ENCODE results near the gene PKNOX2.

The PKNOX2 gene

DNA sequence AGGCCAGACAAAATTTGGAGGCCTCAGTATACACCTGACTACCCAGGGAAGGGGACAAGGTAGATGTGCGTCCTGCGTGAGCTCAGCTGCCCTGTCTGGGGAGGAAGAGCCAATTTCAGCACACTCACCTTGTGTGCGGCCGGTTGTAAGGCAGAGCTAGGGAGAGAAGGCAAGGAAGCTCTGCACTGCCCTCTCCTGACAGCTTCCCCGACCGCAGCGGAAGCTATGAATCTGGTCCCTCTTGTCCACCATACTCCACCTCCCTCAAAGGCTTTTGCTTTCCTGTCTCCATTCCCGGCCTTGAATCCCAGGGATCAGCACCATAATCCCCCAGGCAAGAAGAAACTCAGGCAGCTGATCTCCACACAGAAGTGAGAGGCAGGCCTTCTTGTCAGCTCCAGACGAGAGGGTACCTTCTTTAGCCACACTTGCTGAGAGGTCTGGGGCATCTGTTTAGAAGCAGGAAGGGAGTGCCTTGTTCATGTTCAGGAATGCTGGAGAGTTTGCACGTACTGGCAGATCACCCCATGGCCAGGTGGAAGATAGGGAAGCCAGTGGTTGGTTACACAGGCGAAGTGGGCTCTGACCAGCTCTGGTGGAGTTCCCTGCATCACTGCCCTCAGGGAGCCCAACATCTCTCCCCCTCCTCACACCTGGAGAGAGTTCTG lies 269.0 kb downstream of the PKNOX2 start:
- H3K36me3 ChIP-seq (replicated peaks; ENCODE audit: low read depth, low read length): no peaks in the 10 kb centered on the region
- peak overlapping the region; percentile 99 for H2AFZ ChIP-seq (ENCODE audit: low read depth, low read length)
- H3K9me3 ChIP-seq (ENCODE audit: insufficient read depth, low read length): no peaks in the 10 kb centered on the region
- no peak overlapping the region for H3K27ac ChIP-seq (ENCODE audit: low read length)
- H3K4me2 ChIP-seq (ENCODE audit: low read length): peak overlapping the region; percentile 55
- H3K27me3 ChIP-seq (ENCODE audit: low read depth, low read length): peaks cover 19% of the 10 kb centered on the region
- H3K79me2 ChIP-seq (ENCODE audit: low read length): no peaks in the 10 kb centered on the region
- H3K9ac ChIP-seq (ENCODE audit: low read length): 0 out of 2 replicates have a peak overlapping the region, but pooled peaks have one; percentile 20
- TF ChIP-seq, protein P1, sequence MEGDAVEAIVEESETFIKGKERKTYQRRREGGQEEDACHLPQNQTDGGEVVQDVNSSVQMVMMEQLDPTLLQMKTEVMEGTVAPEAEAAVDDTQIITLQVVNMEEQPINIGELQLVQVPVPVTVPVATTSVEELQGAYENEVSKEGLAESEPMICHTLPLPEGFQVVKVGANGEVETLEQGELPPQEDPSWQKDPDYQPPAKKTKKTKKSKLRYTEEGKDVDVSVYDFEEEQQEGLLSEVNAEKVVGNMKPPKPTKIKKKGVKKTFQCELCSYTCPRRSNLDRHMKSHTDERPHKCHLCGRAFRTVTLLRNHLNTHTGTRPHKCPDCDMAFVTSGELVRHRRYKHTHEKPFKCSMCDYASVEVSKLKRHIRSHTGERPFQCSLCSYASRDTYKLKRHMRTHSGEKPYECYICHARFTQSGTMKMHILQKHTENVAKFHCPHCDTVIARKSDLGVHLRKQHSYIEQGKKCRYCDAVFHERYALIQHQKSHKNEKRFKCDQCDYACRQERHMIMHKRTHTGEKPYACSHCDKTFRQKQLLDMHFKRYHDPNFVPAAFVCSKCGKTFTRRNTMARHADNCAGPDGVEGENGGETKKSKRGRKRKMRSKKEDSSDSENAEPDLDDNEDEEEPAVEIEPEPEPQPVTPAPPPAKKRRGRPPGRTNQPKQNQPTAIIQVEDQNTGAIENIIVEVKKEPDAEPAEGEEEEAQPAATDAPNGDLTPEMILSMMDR (IDR thresholded peaks at IDR 0.05; ENCODE audit: low read depth, low read length): peak; percentile 55
- TF ChIP-seq EZH2phosphoT487 (IDR thresholded peaks at IDR 0.05; ENCODE audit: low read depth): no peak
- peak overlapping the region; percentile 54; the same call in 1 of the 2 replicates for H3K4me3 ChIP-seq (ENCODE audit: low read length)
- no peaks in the 10 kb centered on the region for H4K20me1 ChIP-seq (ENCODE audit: insufficient read depth, low read length)
- 0 out of 2 replicates have a peak, but pooled peaks cover 2% of the 10 kb centered on the region for H3K4me1 ChIP-seq (ENCODE audit: low read length)

DNA sequence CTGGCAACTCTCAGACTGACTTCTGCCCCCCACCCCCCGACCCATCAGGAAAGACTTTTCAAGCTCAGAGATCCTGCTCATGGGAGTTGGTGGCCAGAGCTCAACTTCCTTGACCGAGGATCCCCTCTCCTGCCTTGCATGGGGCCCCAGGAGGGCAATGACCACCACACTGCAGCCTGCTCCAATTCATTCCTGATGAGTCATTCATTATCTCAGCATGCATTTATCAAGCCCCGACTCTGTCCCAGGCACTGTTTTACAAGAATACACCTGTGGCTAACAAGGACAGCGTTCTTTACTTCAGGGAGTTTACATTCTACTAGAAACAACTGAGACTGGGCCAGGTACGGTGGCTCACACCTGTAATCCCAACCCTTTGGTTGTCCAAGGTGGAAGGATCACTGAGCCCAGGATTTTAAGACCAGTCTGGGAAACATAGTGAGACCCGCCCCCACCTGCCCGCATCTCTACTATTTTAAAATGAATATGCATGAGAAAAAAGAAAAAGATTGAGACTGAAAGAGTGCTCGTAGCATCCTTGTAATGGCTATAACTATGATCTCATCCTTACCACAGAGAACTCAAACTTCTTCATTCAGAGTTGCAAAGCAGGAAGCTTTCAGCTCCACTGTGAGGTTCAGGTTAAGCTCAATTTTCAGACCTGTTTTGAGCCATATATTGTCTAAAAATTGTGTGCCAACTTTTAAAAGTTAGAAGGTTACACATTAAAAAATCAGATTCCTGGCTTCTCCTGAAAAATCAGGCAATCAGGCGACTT lies 271.1 kb downstream of the PKNOX2 start:
- Histone ChIP-seq H2AFZ (ENCODE audit: low read depth, low read length) (no peak overlapping the region), H3K9me3 (ENCODE audit: insufficient read depth, low read length) (no peaks in the 10 kb centered on the region), H3K9ac (ENCODE audit: low read length) (no peak overlapping the region), H3K4me1 (ENCODE audit: low read length) (0 out of 2 replicates have a peak, but pooled peaks cover 2% of the 10 kb centered on the region), H3K4me2 (ENCODE audit: low read length) (no peak overlapping the region), H4K20me1 (ENCODE audit: insufficient read depth, low read length) (no peaks in the 10 kb centered on the region), H3K36me3 (replicated peaks; ENCODE audit: low read depth, low read length) (no peaks in the 10 kb centered on the region), H3K79me2 (ENCODE audit: low read length) (no peaks in the 10 kb centered on the region), H3K27me3 (ENCODE audit: low read depth, low read length) (peaks cover 26% of the 10 kb centered on the region), H3K4me3 (ENCODE audit: low read length) (no peak overlapping the region), H3K27ac (ENCODE audit: low read length) (no peak overlapping the region)
- TF ChIP-seq EZH2phosphoT487 (IDR thresholded peaks at IDR 0.05; ENCODE audit: low read depth): no peak
- TF ChIP-seq, protein P1 (IDR thresholded peaks at IDR 0.05; ENCODE audit: low read depth, low read length): no peak

DNA sequence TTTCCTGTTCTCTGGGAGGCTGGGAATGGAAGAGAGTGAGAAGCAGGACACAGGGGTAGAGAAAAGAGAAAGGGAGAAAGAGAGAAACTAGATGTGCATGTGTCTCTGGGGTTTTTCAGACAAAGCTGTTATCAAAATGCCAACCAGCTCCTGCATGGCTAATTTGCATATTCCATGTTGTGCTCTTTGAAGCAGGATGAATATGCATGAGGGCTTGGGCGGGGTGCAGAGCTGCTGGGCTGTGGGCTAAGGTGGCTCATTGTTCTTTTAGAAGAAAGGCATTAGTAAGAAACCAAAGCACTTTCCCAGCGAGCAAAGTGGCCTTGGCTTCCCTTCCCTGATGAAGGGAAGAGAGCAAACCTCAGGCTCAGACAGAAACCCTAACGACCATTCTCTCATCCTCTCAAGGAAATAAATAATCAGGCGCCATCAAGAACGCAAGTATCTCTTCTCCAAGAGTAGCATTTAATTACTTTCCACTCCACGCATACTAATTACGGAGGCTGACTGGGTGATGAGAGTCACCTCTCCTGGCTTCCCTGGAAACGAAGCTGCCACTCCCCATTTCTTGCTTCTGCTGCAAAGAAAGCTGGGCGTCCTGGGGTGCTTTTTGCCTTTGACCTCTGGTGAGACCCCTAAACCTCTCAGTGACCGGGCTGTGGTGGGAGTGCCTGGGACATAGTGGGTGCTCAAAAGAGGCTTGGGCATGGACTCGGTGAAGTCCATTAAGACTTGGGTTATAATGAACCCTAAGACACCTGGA lies 277.3 kb downstream of the PKNOX2 start:
- H3K36me3 ChIP-seq (replicated peaks; ENCODE audit: low read depth, low read length): no peaks in the 10 kb centered on the region
- H3K4me1 ChIP-seq (ENCODE audit: low read length): no peaks in the 10 kb centered on the region
- no peak overlapping the region for H3K9ac ChIP-seq (ENCODE audit: low read length)
- H3K27ac ChIP-seq (ENCODE audit: low read length): no peak overlapping the region
- H3K79me2 ChIP-seq (ENCODE audit: low read length): no peaks in the 10 kb centered on the region
- TF ChIP-seq EZH2phosphoT487 (IDR thresholded peaks at IDR 0.05; ENCODE audit: low read depth): no peak
- TF ChIP-seq, protein P1 (IDR thresholded peaks at IDR 0.05; ENCODE audit: low read depth, low read length): no peak
- no peaks in the 10 kb centered on the region for H3K9me3 ChIP-seq (ENCODE audit: insufficient read depth, low read length)
- H3K4me2 ChIP-seq (ENCODE audit: low read length): no peak overlapping the region
- H3K4me3 ChIP-seq (ENCODE audit: low read length): no peak overlapping the region
- peaks cover 23% of the 10 kb centered on the region for H3K27me3 ChIP-seq (ENCODE audit: low read depth, low read length)
- no peaks in the 10 kb centered on the region for H4K20me1 ChIP-seq (ENCODE audit: insufficient read depth, low read length)
- no peak overlapping the region for H2AFZ ChIP-seq (ENCODE audit: low read depth, low read length)

GRCh38 chr11:125442946-125443345 lies 278.4 kb downstream of the PKNOX2 start:
- no peak overlapping the region for H3K9ac ChIP-seq (ENCODE audit: low read length)
- peaks cover 17% of the 10 kb centered on the region for H3K27me3 ChIP-seq (ENCODE audit: low read depth, low read length)
- H2AFZ ChIP-seq (ENCODE audit: low read depth, low read length): no peak overlapping the region
- no peak overlapping the region for H3K4me3 ChIP-seq (ENCODE audit: low read length)
- H3K4me2 ChIP-seq (ENCODE audit: low read length): no peak overlapping the region
- H3K4me1 ChIP-seq (ENCODE audit: low read length): no peaks in the 10 kb centered on the region
- H3K9me3 ChIP-seq (ENCODE audit: insufficient read depth, low read length): no peaks in the 10 kb centered on the region
- TF ChIP-seq EZH2phosphoT487 (IDR thresholded peaks at IDR 0.05; ENCODE audit: low read depth): no peak
- TF ChIP-seq, protein P1 (IDR thresholded peaks at IDR 0.05; ENCODE audit: low read depth, low read length): no peak
- no peaks in the 10 kb centered on the region for H4K20me1 ChIP-seq (ENCODE audit: insufficient read depth, low read length)
- no peaks in the 10 kb centered on the region for H3K36me3 ChIP-seq (replicated peaks; ENCODE audit: low read depth, low read length)
- no peaks in the 10 kb centered on the region for H3K79me2 ChIP-seq (ENCODE audit: low read length)
- H3K27ac ChIP-seq (ENCODE audit: low read length): no peak overlapping the region
